Activated naive CD8-positive, alpha-beta T cell (primary cell): Measurements from ENCODE around the gene ASB13.

Source experiments
- H3K27ac Mint-ChIP-seq: one replicate; pipeline ENCODE4 v1.8.0; 2021; ENCODE audit warnings: mixed read lengths
- H3K27me3 Mint-ChIP-seq: one replicate; pipeline ENCODE4 v1.8.0; 2021; ENCODE audit warnings: mixed read lengths
- H3K36me3 Mint-ChIP-seq: one replicate; pipeline ENCODE4 v1.8.0; 2021; ENCODE audit warnings: mixed read lengths
- H3K4me1 Mint-ChIP-seq: one replicate; pipeline ENCODE4 v1.8.0; 2021; ENCODE audit warnings: low read depth, mixed read lengths
- H3K4me3 Mint-ChIP-seq: one replicate; pipeline ENCODE4 v1.8.0; 2021; ENCODE audit warnings: mild to moderate bottlenecking, mixed read lengths
- H3K9me3 Mint-ChIP-seq: one replicate; pipeline ENCODE4 v1.8.0; 2021; ENCODE audit warnings: low read depth, mixed read lengths

ASB13 gene

DNA sequence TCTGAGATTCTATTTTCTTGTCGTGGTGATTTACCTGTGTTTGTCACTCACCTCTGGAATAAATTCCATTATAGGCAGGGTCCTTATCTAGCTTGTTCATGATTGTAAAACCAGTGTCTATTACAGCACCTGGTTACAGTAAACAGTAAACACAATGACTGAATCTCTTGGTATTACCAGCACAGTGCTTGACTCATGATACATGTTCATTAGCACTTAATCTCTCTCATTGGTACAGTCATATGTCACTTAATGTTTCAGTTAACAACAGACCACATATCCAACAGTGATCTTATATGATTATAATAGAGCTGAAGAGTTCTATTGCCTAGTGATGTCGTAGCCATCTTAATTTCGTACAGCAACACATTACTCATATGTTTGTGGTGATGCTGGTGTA lies 16.7 kb upstream of the ASB13 start:
- H3K4me3 Mint-ChIP-seq, result no peak overlapping the region
- H3K36me3 Mint-ChIP-seq, result peaks cover 3% of the 10 kb centered on the region
- H3K4me1 Mint-ChIP-seq, result peaks cover 30% of the 10 kb centered on the region
- H3K27ac Mint-ChIP-seq, result no peak overlapping the region
- H3K27me3 Mint-ChIP-seq, result peaks cover 1% of the 10 kb centered on the region
- no peaks in the 10 kb centered on the region for H3K9me3 Mint-ChIP-seq

DNA sequence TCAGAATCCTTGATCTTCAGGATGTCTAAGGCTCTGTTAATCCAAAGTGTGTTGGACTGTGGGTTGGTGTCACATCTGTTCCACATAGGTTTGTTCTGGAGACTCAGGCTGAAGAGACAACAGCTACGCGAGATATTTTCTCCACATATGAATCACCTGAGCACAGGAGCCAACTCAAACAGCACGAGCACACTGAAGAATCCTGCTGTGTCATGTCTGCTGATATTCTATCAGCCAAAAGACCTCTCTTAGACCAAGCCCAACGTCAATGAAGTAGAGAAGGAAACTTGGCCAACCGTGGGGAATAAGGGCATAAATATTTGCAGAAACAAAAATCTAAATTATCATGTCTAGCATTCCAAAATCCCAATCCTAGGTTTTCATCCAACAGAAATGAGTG lies 15.5 kb upstream of the ASB13 start:
- Mint-ChIP-seq H3K9me3 (no peaks in the 10 kb centered on the region), H3K36me3 (peaks cover 3% of the 10 kb centered on the region), H3K4me1 (peaks cover 20% of the 10 kb centered on the region), H3K27ac (no peak overlapping the region), H3K4me3 (no peak overlapping the region), H3K27me3 (peaks cover 4% of the 10 kb centered on the region)

DNA sequence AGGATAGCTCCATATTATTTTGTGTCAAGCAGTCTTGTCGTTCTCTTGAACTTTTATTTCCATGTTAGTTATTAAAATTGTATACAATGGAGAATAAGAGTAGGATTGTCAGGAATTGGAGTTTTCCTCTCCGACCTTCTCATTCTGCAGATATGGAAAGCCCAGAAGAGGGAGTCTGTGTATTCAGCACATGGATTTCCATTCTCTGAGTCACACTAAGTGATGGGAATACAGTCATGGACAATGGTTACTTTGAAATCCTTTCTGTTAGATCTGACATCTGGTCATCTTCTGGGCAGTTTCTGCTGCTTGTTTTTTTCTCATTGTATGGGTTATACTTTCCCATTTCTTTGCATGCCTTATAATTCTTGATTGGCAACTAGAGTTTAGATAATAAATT lies 13.2 kb upstream of the ASB13 start:
- Mint-ChIP-seq H3K9me3 (no peaks in the 10 kb centered on the region), H3K27ac (no peak overlapping the region), H3K4me1 (peaks cover 11% of the 10 kb centered on the region), H3K27me3 (peaks cover 4% of the 10 kb centered on the region), H3K36me3 (no peaks in the 10 kb centered on the region), H3K4me3 (no peak overlapping the region)

DNA sequence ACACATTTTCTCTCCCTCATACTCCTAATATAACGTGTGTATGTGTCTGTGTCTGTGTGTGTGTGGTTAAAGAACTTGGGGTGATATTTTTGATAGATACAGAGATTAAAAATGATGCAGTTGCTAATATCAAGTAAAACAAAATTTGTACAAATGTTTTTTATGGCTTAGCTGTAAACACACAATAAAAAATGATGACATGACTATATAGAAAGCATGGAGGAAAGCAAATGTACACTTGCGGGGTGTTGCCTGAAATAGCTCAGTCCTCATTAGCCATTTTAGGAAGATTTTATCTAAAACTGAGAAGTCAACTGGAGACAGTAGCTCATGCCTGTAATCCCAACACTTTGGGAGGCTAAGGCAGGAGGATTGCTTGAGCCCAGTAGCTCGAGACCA lies 12.6 kb upstream of the ASB13 start:
- no peak overlapping the region for H3K4me3 Mint-ChIP-seq
- H3K27ac Mint-ChIP-seq, result no peak overlapping the region
- H3K27me3 Mint-ChIP-seq, result peaks cover 4% of the 10 kb centered on the region
- H3K4me1 Mint-ChIP-seq, result peaks cover 6% of the 10 kb centered on the region
- no peaks in the 10 kb centered on the region for H3K36me3 Mint-ChIP-seq
- no peaks in the 10 kb centered on the region for H3K9me3 Mint-ChIP-seq

DNA sequence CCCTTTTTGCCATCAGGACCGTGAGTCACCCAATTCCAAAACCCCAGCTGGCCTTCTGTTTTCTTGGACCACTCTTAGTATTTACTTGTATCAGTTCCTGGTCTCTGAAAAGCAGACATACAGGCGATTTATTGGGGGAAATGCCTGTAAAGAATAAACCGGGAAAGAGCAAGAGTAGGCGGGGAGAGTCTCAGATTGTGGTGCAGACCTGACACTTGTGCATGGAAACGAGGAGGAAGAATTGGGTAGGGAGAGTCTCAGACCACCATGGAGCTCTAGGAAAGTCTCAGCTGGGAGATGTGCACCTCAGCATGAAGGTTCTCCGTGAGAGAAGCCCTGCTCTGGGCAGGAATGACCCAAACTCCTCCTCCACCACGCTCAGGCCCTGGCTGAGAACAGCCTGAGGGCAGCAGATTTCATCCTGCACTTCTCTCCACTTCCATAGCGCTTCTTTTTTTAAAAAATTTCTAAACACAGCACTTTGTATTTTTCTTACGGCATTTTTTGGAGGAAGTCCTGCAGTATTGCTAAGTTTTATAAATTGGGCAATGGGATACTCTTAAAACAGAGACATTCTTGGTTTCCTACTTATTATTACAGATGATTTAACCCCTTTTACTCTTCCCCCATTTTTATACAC lies 12.1 kb upstream of the ASB13 start:
- Mint-ChIP-seq H3K27ac (no peak overlapping the region), H3K27me3 (peaks cover 4% of the 10 kb centered on the region), H3K36me3 (no peaks in the 10 kb centered on the region), H3K4me3 (no peak overlapping the region), H3K4me1 (peaks cover 3% of the 10 kb centered on the region), H3K9me3 (no peaks in the 10 kb centered on the region)

DNA sequence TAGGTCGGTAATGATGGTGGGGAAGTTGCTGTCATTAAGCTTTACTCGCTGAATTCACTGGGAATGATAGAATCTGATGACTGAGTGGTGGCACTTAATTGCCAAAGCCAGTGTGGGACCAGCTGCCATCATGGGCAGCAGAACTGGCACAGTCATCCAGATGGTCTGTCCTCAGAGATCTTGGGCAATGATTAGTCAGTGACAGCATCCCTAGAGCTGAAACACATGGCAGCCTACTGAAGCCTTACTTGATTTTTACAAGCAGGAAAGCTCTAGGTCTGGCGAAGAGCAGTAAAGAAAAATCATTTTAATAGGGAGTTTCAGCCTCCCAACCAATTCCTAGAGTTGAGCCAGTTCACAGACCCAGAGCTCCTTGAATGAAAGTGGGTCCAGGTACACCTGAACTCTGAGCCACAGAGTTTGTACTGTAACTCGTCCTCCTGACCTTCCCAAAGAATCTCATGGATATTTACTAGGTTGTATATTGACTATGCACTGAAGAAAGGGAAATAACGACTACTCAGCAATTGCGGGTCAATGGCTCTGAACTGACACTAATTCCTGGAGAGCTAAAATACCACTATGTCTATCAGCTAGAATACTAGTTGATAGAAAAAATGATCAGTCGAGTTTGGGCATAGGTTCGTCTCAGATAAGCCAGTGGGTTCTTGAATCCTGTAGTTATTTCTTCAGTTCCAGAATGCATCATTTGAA lies 4.4 kb upstream of the ASB13 start:
- Mint-ChIP-seq H3K4me1 (peaks cover 11% of the 10 kb centered on the region), H3K36me3 (no peaks in the 10 kb centered on the region), H3K27ac (no peak overlapping the region), H3K4me3 (no peak overlapping the region), H3K9me3 (peaks cover 7% of the 10 kb centered on the region), H3K27me3 (no peaks in the 10 kb centered on the region)

DNA sequence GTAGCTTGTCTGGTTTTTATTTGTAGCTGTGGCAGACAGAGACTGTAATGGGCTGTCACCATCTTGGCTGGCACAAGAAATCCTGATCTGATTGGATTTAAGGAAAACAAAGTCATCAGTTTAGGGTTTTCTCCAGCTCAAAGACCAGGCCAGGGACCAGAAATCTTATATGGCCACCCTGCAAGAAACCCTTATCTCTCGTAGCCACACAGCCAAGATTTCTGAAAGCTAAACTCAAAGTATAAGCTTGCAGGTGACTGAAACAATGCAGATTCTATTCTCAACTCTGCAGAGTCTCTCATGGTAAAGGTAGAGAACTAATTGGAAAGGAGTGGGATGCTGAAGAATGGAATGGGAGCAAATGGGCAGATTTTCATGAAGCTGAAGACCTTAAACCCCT lies 3.2 kb upstream of the ASB13 start:
- Mint-ChIP-seq H3K36me3 (no peaks in the 10 kb centered on the region), H3K27ac (no peak overlapping the region), H3K9me3 (peaks cover 7% of the 10 kb centered on the region), H3K4me1 (peaks cover 16% of the 10 kb centered on the region), H3K27me3 (no peaks in the 10 kb centered on the region), H3K4me3 (no peak overlapping the region)

DNA sequence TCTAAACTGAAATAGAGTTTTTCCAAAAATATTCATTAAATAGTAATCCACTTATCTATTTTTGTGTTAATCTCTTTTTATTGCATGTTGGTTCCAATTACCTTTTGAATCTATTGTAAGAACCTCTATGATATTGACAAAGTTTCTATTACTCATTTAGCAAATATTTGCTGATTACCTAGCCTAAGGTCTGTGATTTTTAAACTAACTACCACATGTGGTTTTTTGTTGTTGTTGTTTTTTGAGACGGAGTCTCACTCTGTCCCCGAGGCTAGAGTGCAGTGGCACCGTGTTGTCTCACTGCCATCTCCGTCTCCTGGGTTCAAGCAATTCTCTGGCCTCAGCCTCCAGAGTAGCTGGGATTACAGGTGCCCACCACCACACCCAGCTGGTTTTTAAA lies 2.0 kb upstream of the ASB13 start:
- Mint-ChIP-seq H3K27me3 (no peaks in the 10 kb centered on the region), H3K27ac (no peak overlapping the region), H3K4me3 (no peak overlapping the region), H3K4me1 (peaks cover 21% of the 10 kb centered on the region), H3K9me3 (peaks cover 7% of the 10 kb centered on the region), H3K36me3 (no peaks in the 10 kb centered on the region)

DNA sequence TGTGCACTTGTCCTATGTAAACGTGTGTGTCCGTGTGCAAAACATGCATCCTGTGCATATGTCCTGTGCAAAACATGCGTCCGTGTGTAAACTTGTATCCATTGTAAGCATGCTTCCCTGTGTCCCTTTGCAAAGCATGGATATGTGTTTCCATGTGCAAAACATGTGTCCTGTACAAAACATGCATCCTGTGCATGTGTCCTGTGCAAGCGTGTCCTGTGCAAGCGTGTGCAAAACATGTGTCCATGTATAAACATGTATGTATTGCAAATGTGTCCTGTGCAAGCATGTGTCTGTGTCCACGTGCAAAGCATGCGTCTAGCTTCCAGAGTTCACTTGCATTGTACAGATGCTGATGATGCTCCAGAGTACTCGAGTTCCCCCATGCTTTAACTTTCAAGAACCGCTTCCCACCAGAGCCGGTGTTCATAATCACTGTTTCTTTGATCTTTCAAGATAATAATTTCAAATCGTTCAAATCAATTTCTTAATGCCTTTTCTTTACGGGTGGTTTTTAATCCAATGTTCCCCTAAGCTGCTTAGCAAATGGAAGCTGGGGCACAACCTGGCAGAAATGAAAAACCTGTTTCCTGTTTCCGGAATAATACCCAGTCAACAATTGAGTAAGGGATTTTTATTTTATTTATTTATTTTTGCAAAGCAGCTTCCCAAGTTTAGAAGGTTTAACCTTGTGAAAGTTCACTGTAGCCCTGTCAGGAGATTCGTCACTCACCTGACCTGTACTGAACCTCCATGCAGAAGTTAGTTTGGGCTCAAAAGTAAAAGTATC lies 641 bp upstream of the ASB13 start:
- Mint-ChIP-seq H3K27me3 (no peaks in the 10 kb centered on the region), H3K9me3 (no peaks in the 10 kb centered on the region), H3K36me3 (no peaks in the 10 kb centered on the region), H3K27ac (peak overlapping the region; percentile 90), H3K4me1 (peaks cover 23% of the 10 kb centered on the region), H3K4me3 (peak overlapping the region; percentile 91)

DNA sequence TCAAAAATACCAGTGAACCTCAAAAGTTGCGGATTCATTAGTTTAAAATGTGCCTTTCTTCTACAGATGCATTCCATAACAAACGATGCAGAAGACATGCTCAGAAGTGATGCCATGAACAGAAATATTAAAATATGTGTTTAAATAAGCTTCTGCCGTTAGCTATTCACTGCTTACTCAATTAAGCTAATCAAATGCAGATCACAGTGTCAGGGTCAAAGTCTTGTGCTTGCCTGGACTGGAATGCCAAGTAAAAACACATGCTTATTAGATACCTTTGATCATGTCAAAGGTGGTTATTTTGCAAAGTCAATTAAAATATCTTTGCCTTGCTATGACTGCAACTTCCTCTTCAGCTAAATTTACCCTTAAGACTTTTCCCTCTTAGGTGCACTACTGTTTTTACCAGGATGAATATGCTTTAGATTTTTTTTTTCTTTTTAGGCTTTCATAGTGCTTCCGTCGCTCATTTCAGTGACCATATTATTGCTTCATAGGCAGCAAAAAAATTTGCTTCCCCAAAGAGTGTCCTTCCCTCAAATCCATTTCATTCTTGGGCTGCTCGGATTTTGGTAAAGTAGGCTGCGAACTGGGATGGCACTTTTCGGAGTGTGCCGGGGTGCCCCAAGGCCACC lies 905 bp downstream of the ASB13 start:
- no peaks in the 10 kb centered on the region for H3K27me3 Mint-ChIP-seq
- H3K36me3 Mint-ChIP-seq, result no peaks in the 10 kb centered on the region
- no peaks in the 10 kb centered on the region for H3K9me3 Mint-ChIP-seq
- peak overlapping the region; percentile 90 for H3K4me3 Mint-ChIP-seq
- H3K4me1 Mint-ChIP-seq, result peaks cover 24% of the 10 kb centered on the region
- peak overlapping the region; percentile 85 for H3K27ac Mint-ChIP-seq

DNA sequence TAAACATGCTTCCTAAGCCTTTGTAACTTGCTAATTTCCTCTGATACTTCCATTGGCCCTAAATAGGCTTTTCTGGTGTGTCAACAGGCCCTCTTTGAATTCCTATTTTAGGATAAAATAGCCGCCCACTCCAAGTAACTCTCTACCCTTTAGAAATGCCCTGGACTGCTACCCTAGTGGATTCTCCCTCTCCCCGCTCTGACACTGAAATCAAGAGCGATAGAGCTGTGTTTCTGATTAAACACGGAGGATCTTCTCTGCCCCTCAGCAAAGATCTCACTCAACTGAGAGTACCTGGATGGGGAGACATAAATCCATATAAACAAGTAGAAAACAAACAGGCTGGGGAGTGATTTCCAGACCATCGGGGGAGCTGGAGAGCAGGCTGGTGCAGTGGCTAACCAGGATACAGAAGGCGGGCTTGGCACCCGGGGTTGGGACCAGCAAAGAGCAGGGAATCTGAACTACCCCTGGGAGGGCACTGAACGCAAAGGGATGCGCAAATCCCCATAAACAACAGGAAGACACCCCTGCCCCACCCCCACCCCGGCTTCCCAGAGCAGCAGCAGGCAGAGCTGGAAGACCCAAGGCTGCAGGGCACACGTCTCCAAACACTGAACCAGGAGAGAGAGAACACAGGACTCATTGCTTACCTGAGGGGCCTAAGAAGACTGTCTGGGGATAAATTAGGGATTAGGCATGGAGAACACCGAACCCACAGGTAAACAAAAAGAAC lies 2.5 kb downstream of the ASB13 start:
- H3K27ac Mint-ChIP-seq, result no peak overlapping the region
- no peaks in the 10 kb centered on the region for H3K27me3 Mint-ChIP-seq
- H3K4me1 Mint-ChIP-seq, result peaks cover 36% of the 10 kb centered on the region
- H3K4me3 Mint-ChIP-seq, result peak overlapping the region; percentile 12
- H3K9me3 Mint-ChIP-seq, result no peaks in the 10 kb centered on the region
- H3K36me3 Mint-ChIP-seq, result no peaks in the 10 kb centered on the region

DNA sequence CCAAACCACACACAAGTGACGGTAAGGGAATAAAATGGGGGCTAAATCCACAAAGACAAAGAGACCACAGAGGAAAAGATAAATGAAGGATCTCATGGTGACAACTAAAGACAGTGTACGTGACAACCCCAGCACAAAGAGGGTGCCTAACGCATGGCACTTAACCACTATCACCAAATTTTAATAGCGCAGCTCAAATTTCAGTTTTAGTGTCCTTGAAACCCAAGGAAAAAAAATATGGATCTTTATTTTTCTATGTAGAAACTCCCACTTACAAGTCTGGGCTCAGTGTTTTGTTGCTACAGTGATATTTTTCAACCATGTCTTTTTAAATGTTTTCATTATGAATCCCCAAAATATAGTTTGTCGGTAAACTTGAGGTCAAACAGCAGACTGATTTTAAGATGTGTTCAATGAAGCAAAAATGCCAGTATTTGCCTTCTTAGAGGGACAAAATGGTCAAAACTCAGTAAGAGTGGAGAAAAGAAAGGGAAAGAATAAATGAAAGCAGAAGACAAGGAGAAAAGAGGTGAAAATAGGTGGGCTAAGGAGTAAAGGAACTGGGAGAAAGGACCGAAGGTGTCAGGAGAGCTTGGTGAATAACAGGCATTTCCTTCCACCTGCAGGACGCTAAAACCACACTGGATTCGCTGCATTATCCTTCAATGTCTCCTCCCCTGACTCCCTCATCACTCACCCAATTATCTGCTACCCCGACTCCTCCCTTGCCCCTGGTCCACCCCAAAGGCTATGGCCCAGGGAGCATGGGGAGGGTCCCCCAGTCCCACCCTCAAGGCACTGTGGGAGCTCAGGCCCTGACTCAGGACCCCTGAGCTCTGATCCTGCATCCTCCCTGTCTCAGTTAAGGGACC lies 3.5 kb downstream of the ASB13 start:
- no peaks in the 10 kb centered on the region for H3K36me3 Mint-ChIP-seq
- no peak overlapping the region for H3K4me3 Mint-ChIP-seq
- peak overlapping the region; percentile 58 for H3K27ac Mint-ChIP-seq
- H3K27me3 Mint-ChIP-seq, result no peaks in the 10 kb centered on the region
- H3K9me3 Mint-ChIP-seq, result no peaks in the 10 kb centered on the region
- H3K4me1 Mint-ChIP-seq, result peaks cover 39% of the 10 kb centered on the region

DNA sequence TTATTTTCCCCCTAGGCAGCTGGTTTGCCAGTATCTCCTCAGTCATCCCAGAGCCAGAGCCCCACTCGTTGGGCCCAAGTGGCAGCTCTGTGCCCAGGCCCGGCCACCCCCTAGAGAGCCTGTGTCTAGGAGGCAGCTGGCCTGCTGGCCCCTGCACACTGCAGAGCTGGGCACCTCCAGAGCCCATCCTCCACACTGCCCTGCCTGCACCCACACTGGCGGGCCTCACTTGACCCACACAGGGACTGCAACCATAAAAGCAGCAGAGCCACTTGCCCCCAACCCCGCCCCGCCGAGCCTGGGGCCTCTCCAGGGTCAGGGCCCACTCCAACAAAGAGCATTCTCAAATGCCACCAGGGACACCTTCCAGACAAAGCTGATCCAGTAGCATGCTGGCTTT lies 5.4 kb downstream of the ASB13 start:
- Mint-ChIP-seq H3K27ac (no peak overlapping the region), H3K4me3 (no peak overlapping the region), H3K27me3 (no peaks in the 10 kb centered on the region), H3K36me3 (no peaks in the 10 kb centered on the region), H3K4me1 (peaks cover 44% of the 10 kb centered on the region), H3K9me3 (no peaks in the 10 kb centered on the region)
